Esophagus muscularis mucosa (tissue), 4 donors: ENCODE results near the gene IL23R. TPM values are rescaled to one million over a fixed set of nuclear protein-coding genes. Genes with fewer than 3 reads are reported as not detected.

ENCODE experiments used
- DNase-seq: peaks from one replicate; pipeline ENCODE4 v3.0.0-alpha.2; 2017; ENCODE audit errors: extremely low spot score
- H3K27ac ChIP-seq, 4 donors: fragments of 200-600 bp; sonication (generic); replicated peaks in 1 of 4; 1 replicate in 3 of 4; 2 replicates in 1 of 4; pipeline ENCODE4 v1.5.1; 2016 to 2019; ENCODE audit warnings: mild to moderate bottlenecking in 1 of 4
- H3K27me3 ChIP-seq, 4 donors: fragments of 200-600 bp; sonication (generic); one replicate each; pipeline versions ENCODE4 v1.5.1 to v1.6.0; 2016 to 2019
- H3K36me3 ChIP-seq, 4 donors: fragments of 200-600 bp; sonication (generic); one replicate each; pipeline ENCODE4 v1.5.1; 2016 to 2019
- H3K4me1 ChIP-seq, 4 donors: fragments of 200-600 bp; sonication (generic); one replicate each; pipeline ENCODE4 v1.5.1; 2016 to 2019
- H3K4me3 ChIP-seq, 4 donors: fragments of 200-600 bp; sonication (generic); 1 replicate in 2 of 4; 2 replicates in 2 of 4; pipeline ENCODE4 v1.5.1; 2016 to 2019; ENCODE audit warnings: mild to moderate bottlenecking in 4 of 4, moderate library complexity in 1 of 4
- H3K9me3 ChIP-seq, 4 donors: fragments of 200-600 bp; sonication (generic); 1 replicate in 3 of 4; 2 replicates in 1 of 4; pipeline ENCODE4 v1.5.1; 2016 to 2019
- CTCF ChIP-seq, 3 experiments: fragments of 200-600 bp in 2 of 3; fragments of 450-650 bp in 1 of 3; sonication (generic) in 2 of 3; IDR thresholded peaks; one replicate each; pipeline ENCODE4 v1.5.1; 2017 to 2019; ENCODE audit warnings: antibody characterized with exemption in 3 of 3, mild to moderate bottlenecking in 2 of 3, moderate library complexity in 1 of 3
- EP300 ChIP-seq: sonication (generic); formaldehyde crosslinking; IDR thresholded peaks from one replicate; pipeline ENCODE4 v1.6.1; 2017; ENCODE audit warnings: antibody characterized with exemption
- POLR2A ChIP-seq: fragments of 450-650 bp; IDR thresholded peaks from one replicate; pipeline ENCODE4 v1.6.1; 2017; ENCODE audit warnings: antibody characterized with exemption, moderate library complexity, mild to moderate bottlenecking, low read depth
- POLR2AphosphoS5 ChIP-seq, 2 donors: sonication (generic); formaldehyde crosslinking; IDR thresholded peaks; one replicate each; pipeline ENCODE4 v1.6.1; 2017; ENCODE audit warnings: antibody characterized with exemption in 2 of 2
- WGBS: methylation state at CpG from one replicate; pipeline ENCODE4 v1.1.5; 2018; 5-methylcytosine and 5-hydroxymethylcytosine counted together
- intact Hi-C: fragments of 100-400 bp; cut with DNase I; formaldehyde crosslinking; loops from one replicate; pipeline ENCODE4 v1.15.1; 2023
- total RNA-seq, 4 donors: library from RNA; depleted of rRNA; stranded (reverse); fragments of >200 nt; gene quantifications; one replicate each; pipeline versions ENCODE4 v1.1.0 to v1.2.1, GENCODE V29; 2016

IL23R gene
- total RNA-seq, 4 donors from 2014 or later: not detected

GRCh38 chr1:67126111-67126746, 40.0 kb upstream of the IL23R start:
- no peak for TF ChIP-seq POLR2A
- TF ChIP-seq POLR2AphosphoS5 (IDR thresholded peaks at IDR 0.05): no peak
- no peak for TF ChIP-seq CTCF (IDR thresholded peaks at IDR 0.05)
- no peak for TF ChIP-seq EP300
- Histone ChIP-seq H3K27me3 (no peaks in the 10 kb centered on the region), H3K4me3 (no peak overlapping the region), H3K9me3 (no peaks in the 10 kb centered on the region), H3K27ac (no peak overlapping the region), H3K4me1 (no peaks in the 10 kb centered on the region), H3K36me3 (no peaks in the 10 kb centered on the region)
- 59% methylated on average over 5 of the region's 5 CpGs for WGBS
- no peak for DNase-seq
- intact Hi-C loops: no loop called here

- H3K4me3 ChIP-seq: no peak overlapping the region
- no peak for DNase-seq
- intact Hi-C loops: no loop called here
- H3K27ac ChIP-seq: no peak overlapping the region
- 85% methylated on average over 1 of the region's 1 CpG for WGBS
- H3K27me3 ChIP-seq: no peaks in the 10 kb centered on the region
- no peaks in the 10 kb centered on the region for H3K9me3 ChIP-seq
- H3K4me1 ChIP-seq: no peaks in the 10 kb centered on the region
- TF ChIP-seq CTCF (IDR thresholded peaks at IDR 0.05): no peak
- no peak for TF ChIP-seq POLR2AphosphoS5 (IDR thresholded peaks at IDR 0.05)
- TF ChIP-seq EP300: no peak
- H3K36me3 ChIP-seq: no peaks in the 10 kb centered on the region
Measured at GRCh38 chr1:67126974-67127373, 39.3 kb upstream of the IL23R start.

GRCh38 chr1:67130673-67131072, 35.6 kb upstream of the IL23R start:
- no peak for TF ChIP-seq POLR2A
- no peak for TF ChIP-seq POLR2AphosphoS5 (IDR thresholded peaks at IDR 0.05)
- no peak for TF ChIP-seq CTCF (IDR thresholded peaks at IDR 0.05)
- TF ChIP-seq EP300: no peak
- Histone ChIP-seq H3K27me3 (no peaks in the 10 kb centered on the region), H3K4me3 (no peak overlapping the region), H3K27ac (no peak overlapping the region), H3K9me3 (no peaks in the 10 kb centered on the region), H3K36me3 (no peaks in the 10 kb centered on the region), H3K4me1 (peaks cover 6 to 13% (median 11%) of the 10 kb centered on the region in 4 donors)
- WGBS: 55% methylated on average over 2 of the region's 2 CpGs
- intact Hi-C loops: no loop called here
- DNase-seq: no peak

- 94% methylated on average over 2 of the region's 2 CpGs for WGBS
- no peak overlapping the region for H3K27ac ChIP-seq
- intact Hi-C loops: no loop called here
Measured at GRCh38 chr1:67133177-67133576, 33.1 kb upstream of the IL23R start.

More at GRCh38 chr1:67133177-67133576, 33.1 kb upstream of the IL23R start:
- H3K36me3 ChIP-seq: no peaks in the 10 kb centered on the region
- no peak for TF ChIP-seq POLR2AphosphoS5 (IDR thresholded peaks at IDR 0.05)
- TF ChIP-seq POLR2A: no peak
- no peak for TF ChIP-seq CTCF (IDR thresholded peaks at IDR 0.05)
- TF ChIP-seq EP300: no peak
- H3K4me1 ChIP-seq: peaks cover 6 to 13% (median 11%) of the 10 kb centered on the region in 4 donors
- H3K4me3 ChIP-seq: no peak overlapping the region
- H3K27me3 ChIP-seq: no peaks in the 10 kb centered on the region
- DNase-seq: no peak
- H3K9me3 ChIP-seq: no peaks in the 10 kb centered on the region
